22Rv1 (cell line): ENCODE measurements around the gene OLAH.

Experiments
- ZFX ChIP-seq: fragments of 450-650 bp; IDR thresholded peaks from 2 replicates; pipeline ENCODE4 v1.6.1; 2017; ENCODE audit warnings: antibody characterized with exemption, borderline replicate concordance
- TF ChIP-seq, protein P1 (sequence below): fragments of 450-650 bp; IDR thresholded peaks from 2 replicates; pipeline ENCODE4 v1.5.1; 2017; ENCODE audit warnings: mild to moderate bottlenecking

- TF ChIP-seq, protein P1, sequence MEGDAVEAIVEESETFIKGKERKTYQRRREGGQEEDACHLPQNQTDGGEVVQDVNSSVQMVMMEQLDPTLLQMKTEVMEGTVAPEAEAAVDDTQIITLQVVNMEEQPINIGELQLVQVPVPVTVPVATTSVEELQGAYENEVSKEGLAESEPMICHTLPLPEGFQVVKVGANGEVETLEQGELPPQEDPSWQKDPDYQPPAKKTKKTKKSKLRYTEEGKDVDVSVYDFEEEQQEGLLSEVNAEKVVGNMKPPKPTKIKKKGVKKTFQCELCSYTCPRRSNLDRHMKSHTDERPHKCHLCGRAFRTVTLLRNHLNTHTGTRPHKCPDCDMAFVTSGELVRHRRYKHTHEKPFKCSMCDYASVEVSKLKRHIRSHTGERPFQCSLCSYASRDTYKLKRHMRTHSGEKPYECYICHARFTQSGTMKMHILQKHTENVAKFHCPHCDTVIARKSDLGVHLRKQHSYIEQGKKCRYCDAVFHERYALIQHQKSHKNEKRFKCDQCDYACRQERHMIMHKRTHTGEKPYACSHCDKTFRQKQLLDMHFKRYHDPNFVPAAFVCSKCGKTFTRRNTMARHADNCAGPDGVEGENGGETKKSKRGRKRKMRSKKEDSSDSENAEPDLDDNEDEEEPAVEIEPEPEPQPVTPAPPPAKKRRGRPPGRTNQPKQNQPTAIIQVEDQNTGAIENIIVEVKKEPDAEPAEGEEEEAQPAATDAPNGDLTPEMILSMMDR = no peak
- no peak for TF ChIP-seq ZFX
These were observed 14.9 kb downstream of the OLAH start for GRCh38 chr10:15058689-15059088.
